K562 (cell line): ENCODE data around the gene MYL3. TPM values are rescaled to one million over a fixed set of nuclear protein-coding genes. Genes with fewer than 3 reads are reported as not detected.

Experiments used
- ATAC-seq: fragments of 200-7000 bp; cut with Tn5 transposase; 3 replicates; pipeline ENCODE4 v1.9.1; 2020; ENCODE audit warnings: moderate library complexity
- BruUV-seq: library from RNA; stranded (reverse); fragments of 400-500 nt; replicated peaks from 2 replicates; lab custom pipeline; 2021; lab: Mats Ljungman, UMichigan
- CTCF ChIA-PET: fragments of 300-600 bp; formaldehyde crosslinking; extraction: SDS; loops from one replicate; lab custom pipeline; 2021; ENCODE audit warnings: low intra/inter-chr PET ratio; lab: Yijun Ruan, JAX
- POLR2A ChIA-PET: fragments of 300-600, 350-650 bp; sonication (Branson Sonifier 250); formaldehyde crosslinking; extraction: SDS; loops from one replicate; lab custom pipeline; 2021; ENCODE audit warnings: antibody characterized with exemption, inconsistent platforms; lab: Yijun Ruan, JAX
- DNase-seq, 4 experiments: peaks; one replicate each; pipeline versions ENCODE4 v3.0.0 to v3.0.0-alpha.2; 2011 to 2018; ENCODE audit warnings: low spot score in 3 of 4, mixed read lengths in 3 of 4; ENCODE audit errors: extremely low read depth in 1 of 4
- FAIRE-seq: peaks from 2 replicates; lab custom pipeline; 2011; peaks lifted over from hg19 to GRCh38; lab: Jason Lieb, UNC
- H2AFZ ChIP-seq: 2 replicates; pipeline ENCODE4 v1.6.0; 2011; ENCODE audit warnings: low read depth, low read length, control low read depth, inconsistent platforms
- H3K27ac ChIP-seq: fragments of 200-600 bp; 3 replicates; pipeline ENCODE4 v1.8.0; 2011; ENCODE audit warnings: low read depth, mild to moderate bottlenecking, control low read depth, inconsistent platforms, low read length, moderate library complexity, mixed read lengths; ENCODE audit errors: extremely low read depth
- H3K27me3 ChIP-seq, 2 experiments: fragments of 300-600 bp in 1 of 2; 2 replicates in 1 of 2; 3 replicates in 1 of 2; pipeline versions ENCODE4 v1.6.0 to v1.8.0; 2011; ENCODE audit warnings: inconsistent platforms in 2 of 2, low read length in 2 of 2, mild to moderate bottlenecking in 1 of 2, mixed read lengths in 1 of 2, moderate library complexity in 1 of 2; ENCODE audit not compliant: control insufficient read depth in 2 of 2, insufficient read depth in 2 of 2
- H3K36me3 ChIP-seq: fragments of 300-600 bp; 3 replicates; pipeline ENCODE4 v1.8.0; 2011; ENCODE audit warnings: mild to moderate bottlenecking, low read length, inconsistent platforms; ENCODE audit not compliant: control insufficient read depth, insufficient read depth
- H3K4me1 ChIP-seq, 2 experiments: fragments of 200-600 bp in 1 of 2; replicated peaks in 1 of 2; 2 replicates in 1 of 2; 3 replicates in 1 of 2; pipeline versions ENCODE4 v1.5.1 to v1.8.0; 2011; ENCODE audit warnings: inconsistent platforms in 2 of 2, low read length in 2 of 2, mild to moderate bottlenecking in 1 of 2, mixed read lengths in 1 of 2, moderate library complexity in 1 of 2; ENCODE audit not compliant: control insufficient read depth in 2 of 2, insufficient read depth in 2 of 2
- H3K4me2 ChIP-seq: 2 replicates; pipeline ENCODE4 v1.6.1; 2011; ENCODE audit warnings: low read length, control low read depth, inconsistent platforms, mixed read lengths; ENCODE audit not compliant: insufficient read depth
- H3K4me3 ChIP-seq: fragments of 200-600 bp; sonication (generic), shearing (Covaris generic); 2 replicates; pipeline ENCODE4 v1.5.1; 2016; ENCODE audit warnings: control low read depth, inconsistent platforms
- H3K79me2 ChIP-seq: fragments of 200-600 bp; 3 replicates; pipeline ENCODE4 v1.8.0; 2011; ENCODE audit warnings: low read length, inconsistent platforms; ENCODE audit not compliant: control insufficient read depth, insufficient read depth
- H3K9ac ChIP-seq, 2 experiments: 2 replicates each; pipeline versions ENCODE4 v1.6.0 to v1.6.1; 2011; ENCODE audit warnings: low read depth in 2 of 2, low read length in 2 of 2, control low read depth in 1 of 2, inconsistent platforms in 1 of 2, mild to moderate bottlenecking in 1 of 2, mixed read lengths in 1 of 2; ENCODE audit not compliant: insufficient read depth in 1 of 2
- H3K9me1 ChIP-seq: one replicate; pipeline ENCODE4 v1.6.0; 2011; ENCODE audit warnings: inconsistent platforms, mild to moderate bottlenecking, low read length, moderate library complexity; ENCODE audit not compliant: control insufficient read depth, insufficient read depth
- H3K9me3 ChIP-seq: replicated peaks from 2 replicates; pipeline ENCODE4 v1.5.1; 2011; ENCODE audit warnings: low read depth, low read length, inconsistent platforms; ENCODE audit not compliant: control insufficient read depth, insufficient read depth
- H4K20me1 ChIP-seq: replicated peaks from 2 replicates; pipeline ENCODE4 v1.6.1; 2011; ENCODE audit warnings: low read length, inconsistent platforms, mixed read lengths; ENCODE audit not compliant: control insufficient read depth, insufficient read depth
- GABPB2 ChIP-seq: fragments of 250-450 bp; sonication (Bioruptor Pico); conservative IDR thresholded peaks from 2 replicates; pipeline ENCODE4 v1.5.1; 2021; ENCODE audit warnings: mild to moderate bottlenecking
- GATAD2A ChIP-seq: fragments of 450-650 bp; IDR thresholded peaks from 2 replicates; pipeline ENCODE4 v1.6.1; 2017
- HDAC8 ChIP-seq: fragments of 450-650 bp; IDR thresholded peaks from 2 replicates; pipeline ENCODE4 v1.6.1; 2016; ENCODE audit warnings: mild to moderate bottlenecking, missing genetic modification characterization, moderate library complexity, missing compliant biosample characterization
- MYC ChIP-seq, 2 experiments: fragments of 250-450 bp in 1 of 2; sonication (Bioruptor Pico) in 1 of 2; IDR thresholded peaks; 2 replicates each; pipeline versions ENCODE4 v1.5.1 to v1.6.1; 2012 to 2021; ENCODE audit warnings: low read depth in 2 of 2, borderline replicate concordance in 1 of 2, improper control_type of control experiment in 1 of 2, low read length in 1 of 2, mild to moderate bottlenecking in 1 of 2, moderate library complexity in 1 of 2
- NCOA2 ChIP-seq, 2 experiments: fragments of 450-650 bp; IDR thresholded peaks; 2 replicates each; pipeline ENCODE4 v1.6.1; 2018; ENCODE audit warnings: mild to moderate bottlenecking in 2 of 2, moderate library complexity in 1 of 2; ENCODE audit not compliant: partially characterized antibody in 2 of 2
- RERE ChIP-seq: sonication (generic); formaldehyde crosslinking; IDR thresholded peaks from 2 replicates; pipeline ENCODE4 v1.8.0; 2023; ENCODE audit warnings: missing genetic modification reagents, mild to moderate bottlenecking, borderline replicate concordance
- SPI1 ChIP-seq: IDR thresholded peaks from 2 replicates; pipeline ENCODE4 v1.6.1; 2011; ENCODE audit warnings: low read depth, low read length, control low read depth, borderline replicate concordance
- TARDBP ChIP-seq: fragments of 450-650 bp; IDR thresholded peaks from 2 replicates; pipeline ENCODE4 v1.6.1; 2016
- TSHZ1 ChIP-seq: fragments of 250-450 bp; sonication (Bioruptor Pico); IDR thresholded peaks from 2 replicates; pipeline ENCODE4 v1.4.0; 2020; ENCODE audit warnings: mild to moderate bottlenecking, moderate library complexity
- ZNF121 ChIP-seq: sonication (generic); formaldehyde crosslinking; conservative IDR thresholded peaks from 2 replicates; pipeline ENCODE4 v1.8.0; 2022; ENCODE audit warnings: missing genetic modification reagents
- ZNF146 ChIP-seq: IDR thresholded peaks from one replicate; pipeline ENCODE4 v1.6.1; 2018; ENCODE audit warnings: missing compliant biosample characterization; ENCODE audit not compliant: unreplicated experiment
- ZNF75A ChIP-seq: fragments of 450-650 bp; formaldehyde crosslinking; IDR thresholded peaks from 2 replicates; pipeline ENCODE4 v1.4.0; 2020; ENCODE audit warnings: mild to moderate bottlenecking
- WGBS: fragments of 100-300 bp; shearing (Covaris generic); methylation state at CpG from one replicate; pipeline ENCODE4 v1.1.6; 2016; ENCODE audit warnings: low coverage, mixed read lengths; ENCODE audit not compliant: insufficient coverage; ENCODE audit errors: missing lambda C conversion rate; 5-methylcytosine and 5-hydroxymethylcytosine counted together
- in situ Hi-C: fragments of 300-500 bp; cut with MboI; formaldehyde crosslinking; loops from 4 replicates; pipeline ENCODE4 v1.15.0; 2018; ENCODE audit warnings: inconsistent platforms, mixed read lengths
- intact Hi-C: fragments of 100-400 bp; cut with micrococcal nuclease; formaldehyde crosslinking; loops from 2 replicates; pipeline ENCODE4 v1.14.2; 2022
- polyA plus RNA-seq, 8 experiments: library from polyadenylated mRNA; depleted of rRNA in 4 of 8; stranded (reverse) in 5 of 8; unstranded in 3 of 8; fragments of >200 nt; fragmentation: Nextera tagmentation in 2 of 8; fragmentation: Illumina TruSeq in 1 of 8; extraction: Ambion mirVana in 2 of 8; extraction: Trizol in 1 of 8; gene quantifications; 2 replicates each; pipeline versions ENCODE4 v1.2.1 to v1.2.3, GENCODE V29; 2011 to 2014; ENCODE audit warnings: inconsistent platforms in 1 of 8, missing spikeins in 1 of 8
- total RNA-seq, 7 experiments: library from RNA; depleted of rRNA in 6 of 7; stranded (reverse); fragments of >200 nt in 6 of 7; fragmentation: Illumina TruSeq in 2 of 7; extraction: Trizol in 2 of 7; gene quantifications; 2 replicates each; pipeline versions ENCODE4 v1.2.1 to v1.2.3, GENCODE V29; 2011 to 2021; ENCODE audit warnings: low replicate concordance in 1 of 7

MYL3 gene
- total and polyA plus RNA-seq, 9 of the 15 experiments (the other 6 are each of a cell fraction or from before 2014, with no cell fraction given) = 0.14 to 0.45 TPM; not detected in 7

GRCh38 chr3:46873521-46873920, 10.3 kb upstream of the MYL3 start (continued):
- TF ChIP-seq RERE (CRISPR knock-in tag) (no peak), GATAD2A (no peak), ZNF146 (CRISPR knock-in tag) (no peak), GABPB2 (CRISPR knock-in tag) (no peak)

DNA sequence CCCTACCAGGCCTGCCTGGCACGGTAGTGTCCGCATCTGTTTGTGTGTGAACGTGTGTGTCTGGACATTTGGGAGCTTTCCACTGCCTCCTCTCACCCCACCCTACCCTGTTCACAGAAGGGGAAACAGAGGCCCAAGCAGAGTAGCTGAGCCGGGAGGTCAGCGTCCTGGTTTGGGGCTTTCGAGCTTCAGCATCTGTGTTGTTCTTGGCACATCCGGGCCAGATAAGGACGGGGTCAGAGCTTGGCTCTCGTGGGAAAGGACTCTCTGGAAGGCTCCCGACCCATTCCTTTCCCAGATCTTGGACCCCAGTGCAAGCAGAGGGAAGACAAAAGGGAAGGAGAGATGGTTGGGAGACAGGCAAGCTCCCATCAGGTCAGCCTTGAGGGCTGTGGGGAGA, 8.0 kb upstream of the MYL3 start:
- ChIA-PET CTCF (no interaction called here), POLR2A (interaction anchor here (0.5 to 1.1 kb wide), 4 partner anchors 11 to 908 kb away, joined by 3 to 5 read pairs (median 3); no protein-coding TSS in a partner anchor)
- Histone ChIP-seq H3K9ac (no peak overlapping the region), H3K4me3 (no peak overlapping the region), H3K9me1 (no peaks in the 10 kb centered on the region), H2AFZ (no peak overlapping the region), H4K20me1 (peaks cover 31% of the 10 kb centered on the region), H3K4me1 (peaks cover 0 to 15% of the 10 kb centered on the region in 2 experiments; a peak in 1 of 5 replicates), H3K27ac (no peak overlapping the region), H3K27me3 (peaks cover 25 to 77% of the 10 kb centered on the region in 2 experiments), H3K36me3 (no peaks in the 10 kb centered on the region), H3K9me3 (no peaks in the 10 kb centered on the region), H3K79me2 (no peaks in the 10 kb centered on the region), H3K4me2 (no peak overlapping the region)
- intact Hi-C loops = no loop called here
- 2% methylated on average over 10 of the region's 10 CpGs for WGBS
- no peak for ATAC-seq
- BruUV-seq = no TSS peak
- in situ Hi-C loops = no loop called here
- FAIRE-seq = no peak
- no peak for DNase-seq
- TF ChIP-seq ZNF121 (no peak), TSHZ1 (CRISPR knock-in tag) (no peak), TARDBP (no peak), NCOA2 (IDR thresholded peaks at IDR 0.05; ENCODE audit: partially characterized antibody in 2 of 2) (no peak), SPI1 (no peak), HDAC8 (tag) (no peak), MYC (IDR thresholded peaks at IDR 0.05; ENCODE audit: low read depth, low read length) (no peak), MYC (CRISPR knock-in tag; IDR thresholded peaks at IDR 0.05; ENCODE audit: borderline replicate concordance, low read depth) (no peak), ZNF75A (CRISPR knock-in tag) (no peak)
